WTC11 (cell line): ENCODE data around the gene TMC1.

Experiments used
- CTCF ChIP-seq: fragments of 200-600 bp; IDR thresholded peaks from 2 replicates; pipeline ENCODE4 v1.8.0; 2022; ENCODE audit warnings: antibody characterized with exemption
- USF2 ChIP-seq: sonication (generic); formaldehyde crosslinking; IDR thresholded peaks from 2 replicates; pipeline ENCODE4 v1.8.1; 2023; ENCODE audit warnings: mild to moderate bottlenecking, missing genetic modification reagents, moderate library complexity
- TF ChIP-seq, protein P1 (sequence below): sonication (generic); formaldehyde crosslinking; IDR thresholded peaks from 2 replicates; pipeline ENCODE4 v1.8.0; 2022; ENCODE audit warnings: mild to moderate bottlenecking, missing genetic modification reagents

- TF ChIP-seq USF2 (CRISPR knock-in tag) (no peak), CTCF (no peak)
- TF ChIP-seq, protein P1, sequence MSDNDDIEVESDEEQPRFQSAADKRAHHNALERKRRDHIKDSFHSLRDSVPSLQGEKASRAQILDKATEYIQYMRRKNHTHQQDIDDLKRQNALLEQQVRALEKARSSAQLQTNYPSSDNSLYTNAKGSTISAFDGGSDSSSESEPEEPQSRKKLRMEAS (CRISPR knock-in tag), result no peak
Measured at GRCh38 chr9:72614067-72614466, 92.7 kb downstream of the TMC1 start.
